ENCODE data around the gene ASTL.

Gene ASTL

DNA sequence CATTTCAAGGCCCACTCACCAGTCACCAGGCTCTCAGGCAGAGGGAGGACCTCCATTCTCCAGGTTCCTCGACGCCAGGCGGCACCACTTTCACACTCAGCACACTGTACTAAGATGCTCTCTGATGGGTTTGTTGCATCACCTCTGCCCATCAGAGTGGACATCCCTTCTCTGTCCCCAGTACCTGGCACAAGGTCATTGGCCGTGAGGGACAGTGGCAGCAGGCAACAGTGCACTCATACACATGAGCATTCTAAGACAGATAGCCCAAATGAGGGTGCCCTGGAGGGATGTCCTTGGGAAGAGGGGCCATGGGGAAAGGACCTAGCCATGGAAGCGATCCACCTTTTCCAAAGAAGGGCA is 18.9 kb downstream of the ASTL start:
- H3K36me3 ChIP-seq (ENCODE audit: control insufficient read depth, insufficient read depth, low read length) = no peaks in the 10 kb centered on the region
- H3K9me3 ChIP-seq (ENCODE audit: control insufficient read depth, low read length) = no peaks in the 10 kb centered on the region
- no peak overlapping the region for H3K27ac ChIP-seq (ENCODE audit: insufficient read depth, low read length, poor library complexity, severe bottlenecking)
- H3K27me3 ChIP-seq (replicated peaks; ENCODE audit: control insufficient read depth, insufficient read depth, low read length, poor library complexity, severe bottlenecking) = peaks cover 7% of the 10 kb centered on the region
- peaks cover 10% of the 10 kb centered on the region for H3K4me1 ChIP-seq (ENCODE audit: control insufficient read depth, insufficient read depth, low read length, poor library complexity, severe bottlenecking)
- H3K4me3 ChIP-seq (ENCODE audit: insufficient read depth, low read depth, low read length, poor library complexity, severe bottlenecking) = no peak overlapping the region
- DNase-seq = no peak

DNA sequence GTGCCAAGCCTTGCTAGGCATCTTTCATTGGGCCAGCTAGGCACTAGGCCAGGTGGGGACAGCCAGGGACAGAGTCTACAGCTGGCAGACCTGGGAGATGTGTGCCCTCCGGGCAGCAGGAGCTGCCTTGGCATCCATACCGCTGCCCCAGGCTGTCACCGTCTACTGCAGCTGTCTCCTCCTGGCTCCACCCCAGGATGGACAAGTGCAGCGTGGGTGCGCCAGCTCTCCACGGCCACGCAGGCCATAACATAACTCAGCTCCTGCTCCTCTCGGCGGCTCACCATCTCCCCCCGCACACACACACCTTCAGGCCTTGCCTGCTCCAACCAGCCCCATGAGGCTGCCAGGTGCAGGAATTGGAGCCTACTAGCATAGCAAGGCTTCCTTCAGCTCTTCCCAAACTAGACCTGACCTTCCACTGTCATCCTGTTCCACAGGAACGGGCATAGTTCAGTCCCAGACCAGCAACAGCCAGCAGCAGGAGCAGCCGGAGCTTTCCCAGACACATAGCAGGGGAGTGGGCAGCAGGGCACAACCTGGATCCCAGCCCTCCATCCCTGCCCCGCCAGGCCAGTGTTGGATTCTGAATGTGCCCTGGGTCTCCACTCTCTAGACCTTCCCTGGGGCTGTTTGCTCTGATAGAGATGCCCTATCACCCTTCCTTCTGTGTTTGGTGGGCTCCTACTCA is 19.5 kb downstream of the ASTL start:
- DNase-seq = no peak
- H3K27ac ChIP-seq (ENCODE audit: insufficient read depth, low read length, poor library complexity, severe bottlenecking) = no peak overlapping the region
- H3K27me3 ChIP-seq (replicated peaks; ENCODE audit: control insufficient read depth, insufficient read depth, low read length, poor library complexity, severe bottlenecking) = peaks cover 7% of the 10 kb centered on the region
- no peak overlapping the region for H3K4me3 ChIP-seq (ENCODE audit: insufficient read depth, low read depth, low read length, poor library complexity, severe bottlenecking)
- H3K4me1 ChIP-seq (ENCODE audit: control insufficient read depth, insufficient read depth, low read length, poor library complexity, severe bottlenecking) = peaks cover 10% of the 10 kb centered on the region
- no peaks in the 10 kb centered on the region for H3K9me3 ChIP-seq (ENCODE audit: control insufficient read depth, low read length)
- H3K36me3 ChIP-seq (ENCODE audit: control insufficient read depth, insufficient read depth, low read length) = no peaks in the 10 kb centered on the region

DNA sequence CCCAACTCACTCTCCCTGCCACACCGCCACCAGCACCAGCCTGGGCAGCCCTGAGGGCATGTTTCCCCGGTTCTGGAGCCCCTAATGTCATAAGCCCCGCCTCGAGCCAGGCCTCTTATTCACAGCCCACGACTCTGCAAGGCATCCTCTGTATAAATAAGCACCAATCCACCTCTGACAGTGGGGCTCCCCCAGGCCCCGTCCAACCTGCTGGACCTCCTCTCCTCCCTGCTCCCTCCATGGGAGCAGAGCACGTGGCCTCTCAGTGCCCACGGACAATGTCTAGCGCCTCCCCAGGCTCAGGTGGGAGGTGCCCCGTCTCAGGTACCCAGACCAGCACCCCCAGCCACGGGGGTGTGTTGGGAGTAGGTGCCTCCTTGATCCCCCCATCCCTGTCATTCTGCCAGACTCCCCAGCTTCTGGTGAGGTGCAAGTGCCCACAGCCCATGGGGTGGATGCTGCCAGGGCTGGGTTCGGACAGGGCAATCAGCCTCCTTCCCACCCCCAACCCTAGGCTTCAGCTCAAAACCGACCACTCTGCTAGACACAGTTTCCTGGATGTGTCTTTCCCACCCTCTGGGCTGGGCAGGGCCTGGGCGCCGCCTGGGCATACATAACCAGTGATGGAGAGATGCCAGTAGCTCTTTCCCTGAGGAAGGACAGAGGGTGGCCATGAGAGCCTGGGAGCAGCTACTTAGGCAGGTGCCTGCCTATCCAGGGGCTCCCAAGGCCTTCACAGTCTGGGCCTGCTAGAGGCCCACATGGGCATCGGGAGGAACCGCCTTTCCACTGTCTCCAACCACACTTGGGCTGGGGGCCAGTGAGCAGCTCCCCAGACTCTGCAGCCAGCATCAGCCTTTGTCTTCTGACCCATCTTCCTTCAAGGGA is 20.4 kb downstream of the ASTL start:
- no peak overlapping the region for H3K4me3 ChIP-seq (ENCODE audit: insufficient read depth, low read depth, low read length, poor library complexity, severe bottlenecking)
- H3K27me3 ChIP-seq (replicated peaks; ENCODE audit: control insufficient read depth, insufficient read depth, low read length, poor library complexity, severe bottlenecking) = peaks cover 7% of the 10 kb centered on the region

DNA sequence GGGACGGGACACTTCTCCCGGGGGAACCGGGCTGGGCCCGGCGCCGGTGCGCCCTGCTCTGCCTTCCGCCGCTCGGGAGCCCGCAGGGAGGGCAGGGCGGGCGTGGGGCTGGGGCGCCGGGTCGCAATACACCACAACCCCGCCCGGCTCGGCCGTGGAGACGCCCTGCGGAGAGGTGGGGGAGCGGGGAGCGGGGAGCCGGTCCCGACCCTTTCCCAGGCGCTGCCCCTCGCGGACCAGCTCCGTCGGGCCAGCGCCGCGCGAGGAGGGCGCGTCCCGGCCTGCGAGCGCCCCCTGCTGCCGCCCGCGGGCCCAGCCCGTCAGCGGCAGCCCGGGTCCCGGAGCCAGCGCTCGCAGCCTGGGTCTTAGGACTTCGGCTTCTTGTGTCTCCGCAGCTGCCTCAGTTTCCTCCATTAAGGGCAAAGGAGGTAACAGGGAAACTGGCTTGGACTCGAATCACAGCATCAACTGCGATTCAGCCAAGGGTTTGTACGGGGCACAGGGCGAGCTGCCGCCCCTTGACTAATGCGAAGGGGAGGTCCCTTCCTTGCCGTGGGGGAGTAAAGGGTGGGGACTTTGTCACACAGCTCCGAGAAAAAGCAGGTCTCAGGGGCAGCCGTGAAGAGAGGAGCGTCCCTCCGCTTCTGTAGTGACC is 21.3 kb downstream of the ASTL start:
- Histone ChIP-seq H3K27ac (ENCODE audit: insufficient read depth, low read length, poor library complexity, severe bottlenecking) (peak overlapping the region; percentile 28), H3K9me3 (ENCODE audit: control insufficient read depth, low read length) (no peaks in the 10 kb centered on the region), H3K4me3 (ENCODE audit: insufficient read depth, low read depth, low read length, poor library complexity, severe bottlenecking) (peak overlapping the region; percentile 44), H3K36me3 (ENCODE audit: control insufficient read depth, insufficient read depth, low read length) (no peaks in the 10 kb centered on the region), H3K27me3 (replicated peaks; ENCODE audit: control insufficient read depth, insufficient read depth, low read length, poor library complexity, severe bottlenecking) (peaks cover 7% of the 10 kb centered on the region), H3K4me1 (ENCODE audit: control insufficient read depth, insufficient read depth, low read length, poor library complexity, severe bottlenecking) (peaks cover 10% of the 10 kb centered on the region)
- DNase-seq = peak; percentile 24 to 41 (median 34)

More for the DNA sequence above, 20.4 kb downstream of the ASTL start:
- no peaks in the 10 kb centered on the region for H3K36me3 ChIP-seq (ENCODE audit: control insufficient read depth, insufficient read depth, low read length)
- peaks cover 10% of the 10 kb centered on the region for H3K4me1 ChIP-seq (ENCODE audit: control insufficient read depth, insufficient read depth, low read length, poor library complexity, severe bottlenecking)
- H3K27ac ChIP-seq (ENCODE audit: insufficient read depth, low read length, poor library complexity, severe bottlenecking) = no peak overlapping the region
- peak in 1 of 3 donors; percentile 1 for DNase-seq
- H3K9me3 ChIP-seq (ENCODE audit: control insufficient read depth, low read length) = no peaks in the 10 kb centered on the region

DNA sequence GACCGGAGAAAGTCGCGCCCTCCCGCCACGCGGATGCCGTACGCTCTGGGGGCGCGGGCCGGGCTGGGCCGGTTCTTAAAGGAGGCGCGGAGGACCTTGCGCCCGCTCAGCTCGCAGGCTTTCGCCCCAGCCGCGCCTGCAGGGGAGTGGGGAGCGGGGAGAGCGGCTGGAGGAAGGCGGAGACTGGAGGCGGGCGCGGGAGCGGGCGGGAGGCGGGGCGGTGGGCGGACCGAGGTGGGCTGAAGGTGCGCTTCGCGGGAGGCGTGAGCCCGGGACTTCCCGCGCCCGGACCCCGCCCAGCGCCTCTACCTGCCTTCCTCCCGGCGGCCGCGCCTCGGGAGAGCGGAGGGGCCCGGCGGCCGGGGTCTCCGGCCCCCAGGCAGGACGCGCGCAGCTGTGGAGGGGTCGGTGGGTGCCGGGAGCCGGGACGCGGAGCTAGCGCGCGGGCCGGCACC is 21.9 kb downstream of the ASTL start, which contains the start of gene ADRA2B:
Gene ADRA2B, minus strand, starts transcription at position 148 of the 455 bp plus-strand sequence. CDS start 422 bp downstream, outside the sequence.
- H3K4me1 ChIP-seq (ENCODE audit: control insufficient read depth, insufficient read depth, low read length, poor library complexity, severe bottlenecking) = peaks cover 10% of the 10 kb centered on the region
- peak within 1 kb of the TSS; percentile 28 for H3K27ac ChIP-seq (ENCODE audit: insufficient read depth, low read length, poor library complexity, severe bottlenecking)
- peak; percentile 69 to 71 (median 69) for DNase-seq
- no peaks in the 10 kb centered on the region for H3K9me3 ChIP-seq (ENCODE audit: control insufficient read depth, low read length)
- peaks cover 7% of the 10 kb centered on the region for H3K27me3 ChIP-seq (replicated peaks; ENCODE audit: control insufficient read depth, insufficient read depth, low read length, poor library complexity, severe bottlenecking)
- peak within 1 kb of the TSS; percentile 44 for H3K4me3 ChIP-seq (ENCODE audit: insufficient read depth, low read depth, low read length, poor library complexity, severe bottlenecking)
- H3K36me3 ChIP-seq (ENCODE audit: control insufficient read depth, insufficient read depth, low read length) = no peaks in the 10 kb centered on the region

DNA sequence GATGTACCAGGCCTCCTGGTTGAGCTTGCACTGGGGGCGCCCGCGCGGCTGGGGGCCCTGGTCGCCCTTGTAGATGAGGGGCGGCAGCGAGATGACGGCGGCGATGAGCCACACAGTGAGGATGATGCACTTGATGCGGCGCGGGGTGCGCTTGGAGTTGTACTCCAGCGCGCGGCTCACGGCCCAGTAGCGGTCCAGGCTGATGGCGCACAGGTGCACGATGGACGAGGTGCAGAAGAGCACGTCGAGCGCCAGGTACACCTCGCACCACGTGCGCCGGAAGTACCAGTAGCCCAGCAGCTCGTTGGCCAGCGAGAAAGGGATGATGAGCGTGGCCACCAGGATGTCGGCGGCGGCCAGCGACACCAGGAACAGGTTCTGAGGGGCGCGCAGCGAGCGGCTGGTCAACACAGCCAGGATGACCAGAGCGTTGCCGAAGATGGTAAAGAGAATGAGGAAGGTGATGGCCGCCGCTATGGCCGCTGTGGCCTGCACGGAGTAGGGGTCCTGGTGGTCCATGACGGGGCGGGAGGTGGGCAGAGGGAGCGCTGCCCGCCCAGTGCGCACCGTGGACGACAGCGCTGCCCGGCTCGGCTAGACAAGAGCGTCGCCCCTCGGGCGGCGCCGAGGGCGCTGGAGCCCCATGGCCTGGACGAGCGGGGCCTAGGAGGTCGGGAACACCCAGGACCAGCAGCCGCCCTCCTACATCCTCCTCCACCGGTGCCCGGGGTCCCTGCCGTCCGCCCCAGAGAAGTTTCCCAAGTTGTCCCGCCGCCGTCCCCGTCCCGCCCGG is 22.5 kb downstream of the ASTL start:
- H3K27me3 ChIP-seq (replicated peaks; ENCODE audit: control insufficient read depth, insufficient read depth, low read length, poor library complexity, severe bottlenecking) = peaks cover 5% of the 10 kb centered on the region
- H3K4me3 ChIP-seq (ENCODE audit: insufficient read depth, low read depth, low read length, poor library complexity, severe bottlenecking) = peak overlapping the region; percentile 44
- no peaks in the 10 kb centered on the region for H3K9me3 ChIP-seq (ENCODE audit: control insufficient read depth, low read length)
- peak in 1 of 3 donors; percentile 5 for DNase-seq
- H3K27ac ChIP-seq (ENCODE audit: insufficient read depth, low read length, poor library complexity, severe bottlenecking) = no peak overlapping the region
- peaks cover 10% of the 10 kb centered on the region for H3K4me1 ChIP-seq (ENCODE audit: control insufficient read depth, insufficient read depth, low read length, poor library complexity, severe bottlenecking)
- H3K36me3 ChIP-seq (ENCODE audit: control insufficient read depth, insufficient read depth, low read length) = no peaks in the 10 kb centered on the region

DNA sequence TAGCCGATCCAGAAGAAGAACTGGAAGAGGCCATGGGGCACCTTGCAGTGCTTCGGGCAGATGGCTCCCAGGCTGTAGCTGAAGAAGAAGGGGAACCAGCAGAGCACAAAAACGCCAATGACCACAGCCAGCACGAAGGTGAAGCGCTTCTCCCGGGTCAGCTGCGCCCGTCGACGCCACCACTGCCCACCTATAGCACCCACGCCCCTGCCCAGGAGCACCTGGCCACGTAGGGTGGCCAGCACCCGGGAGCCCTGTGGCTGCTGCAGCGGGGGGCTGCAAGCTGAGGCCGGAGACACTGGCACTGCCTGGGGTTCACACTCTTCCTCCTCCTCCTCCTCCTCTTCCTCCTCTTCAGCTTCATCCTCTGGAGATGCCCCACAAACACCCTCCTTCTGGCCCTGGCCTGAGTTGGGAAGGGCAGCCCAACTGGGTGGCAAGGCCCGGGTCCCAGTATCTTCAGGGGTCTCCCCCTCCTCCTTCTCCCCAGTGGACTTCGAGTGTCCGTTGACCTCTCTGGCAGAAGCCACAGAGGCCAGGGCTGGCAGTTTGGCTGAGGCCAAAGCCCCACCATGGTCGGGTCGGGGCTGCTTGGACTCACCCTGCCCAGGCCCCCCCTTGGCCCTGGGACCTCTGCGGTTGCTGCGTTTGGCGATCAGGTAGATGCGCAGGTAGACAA is 23.3 kb downstream of the ASTL start:
- Histone ChIP-seq H3K9me3 (ENCODE audit: control insufficient read depth, low read length) (no peaks in the 10 kb centered on the region), H3K4me3 (ENCODE audit: insufficient read depth, low read depth, low read length, poor library complexity, severe bottlenecking) (no peak overlapping the region), H3K36me3 (ENCODE audit: control insufficient read depth, insufficient read depth, low read length) (no peaks in the 10 kb centered on the region), H3K27me3 (replicated peaks; ENCODE audit: control insufficient read depth, insufficient read depth, low read length, poor library complexity, severe bottlenecking) (no peaks in the 10 kb centered on the region), H3K4me1 (ENCODE audit: control insufficient read depth, insufficient read depth, low read length, poor library complexity, severe bottlenecking) (peaks cover 10% of the 10 kb centered on the region), H3K27ac (ENCODE audit: insufficient read depth, low read length, poor library complexity, severe bottlenecking) (no peak overlapping the region)
- DNase-seq = peak in 1 of 3 donors; percentile 1

DNA sequence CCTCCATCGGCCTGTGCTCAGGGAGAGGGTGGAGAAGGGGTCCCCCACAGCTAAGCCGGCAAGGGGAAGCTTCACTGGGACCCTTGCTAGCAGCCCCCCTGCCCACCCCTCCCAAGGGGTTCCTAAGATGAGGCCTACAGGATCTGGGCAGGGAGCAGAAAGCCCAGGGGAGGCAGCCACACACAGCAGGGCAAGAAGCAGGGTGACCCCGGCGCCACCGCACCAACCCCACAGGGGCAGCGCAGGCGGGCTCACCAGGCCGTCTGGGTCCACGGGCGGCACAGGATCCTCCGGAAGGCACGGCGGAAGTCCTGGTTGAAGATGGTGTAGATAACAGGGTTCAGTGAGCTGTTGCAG is 23.8 kb downstream of the ASTL start:
- H3K9me3 ChIP-seq (ENCODE audit: control insufficient read depth, low read length) = no peaks in the 10 kb centered on the region
- no peak overlapping the region for H3K27ac ChIP-seq (ENCODE audit: insufficient read depth, low read length, poor library complexity, severe bottlenecking)
- no peaks in the 10 kb centered on the region for H3K27me3 ChIP-seq (replicated peaks; ENCODE audit: control insufficient read depth, insufficient read depth, low read length, poor library complexity, severe bottlenecking)
- H3K4me1 ChIP-seq (ENCODE audit: control insufficient read depth, insufficient read depth, low read length, poor library complexity, severe bottlenecking) = peaks cover 10% of the 10 kb centered on the region
- no peak for DNase-seq
- H3K36me3 ChIP-seq (ENCODE audit: control insufficient read depth, insufficient read depth, low read length) = no peaks in the 10 kb centered on the region
- no peak overlapping the region for H3K4me3 ChIP-seq (ENCODE audit: insufficient read depth, low read depth, low read length, poor library complexity, severe bottlenecking)

DNA sequence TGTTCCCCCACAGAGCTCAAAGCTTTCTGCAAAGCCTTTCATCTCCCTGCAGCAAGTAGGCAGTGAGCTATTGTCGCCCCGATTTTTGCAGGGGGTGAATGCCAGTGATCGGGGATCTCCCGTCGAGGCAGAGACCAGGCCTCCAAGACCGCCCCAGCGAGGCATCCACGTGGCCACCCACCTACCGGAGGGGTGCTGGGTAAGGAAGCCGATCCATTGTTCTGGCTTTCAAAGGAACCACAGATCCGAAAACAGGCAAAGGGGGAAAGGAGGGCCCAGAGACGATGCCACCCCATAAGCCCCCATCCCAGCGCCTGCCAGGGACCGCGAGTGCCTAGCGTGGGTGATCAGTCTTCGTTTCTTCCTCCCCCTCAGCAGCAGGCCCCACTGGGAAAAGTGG is 24.4 kb downstream of the ASTL start:
- no peak for DNase-seq
- H3K9me3 ChIP-seq (ENCODE audit: control insufficient read depth, low read length) = no peaks in the 10 kb centered on the region
- no peak overlapping the region for H3K4me3 ChIP-seq (ENCODE audit: insufficient read depth, low read depth, low read length, poor library complexity, severe bottlenecking)
- H3K27me3 ChIP-seq (replicated peaks; ENCODE audit: control insufficient read depth, insufficient read depth, low read length, poor library complexity, severe bottlenecking) = no peaks in the 10 kb centered on the region
- H3K27ac ChIP-seq (ENCODE audit: insufficient read depth, low read length, poor library complexity, severe bottlenecking) = no peak overlapping the region
- H3K4me1 ChIP-seq (ENCODE audit: control insufficient read depth, insufficient read depth, low read length, poor library complexity, severe bottlenecking) = peaks cover 10% of the 10 kb centered on the region
- no peaks in the 10 kb centered on the region for H3K36me3 ChIP-seq (ENCODE audit: control insufficient read depth, insufficient read depth, low read length)
